Raji (cell line): ENCODE measurements around the gene PITPNM1.
A peak's percentile ranks its signal among the peaks of the same experiment; 100 is the strongest.

ENCODE experiments used
- POLR2A ChIP-seq: IDR thresholded peaks from 2 replicates; pipeline ENCODE4 v1.6.1; 2011; ENCODE audit warnings: low read depth, low read length, control low read depth; ENCODE audit not compliant: insufficient read depth

The PITPNM1 gene

GRCh38 chr11:67466962-67467771 lies 38.0 kb downstream of the PITPNM1 start:
- no peak for TF ChIP-seq POLR2A

DNA sequence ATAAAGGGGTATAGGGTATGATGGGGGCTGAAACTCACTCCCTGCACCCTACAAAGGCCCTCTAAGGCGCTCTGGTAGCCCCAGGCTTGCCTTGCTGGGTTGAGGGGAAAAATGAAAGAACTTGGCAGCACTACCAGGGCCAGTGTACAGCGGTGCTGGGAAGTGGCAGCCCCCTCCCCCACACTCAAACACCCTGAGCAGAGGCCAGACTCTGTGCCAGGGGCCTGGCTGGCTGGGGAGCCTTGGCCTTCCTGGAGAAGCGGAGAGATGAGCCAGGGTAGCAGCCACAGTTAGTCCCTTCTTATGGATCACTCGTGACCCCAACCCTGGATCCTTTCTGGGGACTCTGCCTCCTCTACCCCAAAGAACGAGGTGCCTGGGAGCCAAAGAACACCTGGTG lies 38.8 kb downstream of the PITPNM1 start:
- TF ChIP-seq POLR2A: peak; percentile 29; the same call in 1 of the 2 replicates

- 0 out of 2 replicates have a peak, but pooled peaks have one; percentile 14 for TF ChIP-seq POLR2A
Observed at GRCh38 chr11:67465530-67465929, 39.6 kb downstream of the PITPNM1 start.

GRCh38 chr11:67465189-67465510 lies 40.0 kb downstream of the PITPNM1 start:
- TF ChIP-seq POLR2A: no peak

GRCh38 chr11:67464411-67465188 lies 40.6 kb downstream of the PITPNM1 start:
- peak; percentile 79 for TF ChIP-seq POLR2A

DNA sequence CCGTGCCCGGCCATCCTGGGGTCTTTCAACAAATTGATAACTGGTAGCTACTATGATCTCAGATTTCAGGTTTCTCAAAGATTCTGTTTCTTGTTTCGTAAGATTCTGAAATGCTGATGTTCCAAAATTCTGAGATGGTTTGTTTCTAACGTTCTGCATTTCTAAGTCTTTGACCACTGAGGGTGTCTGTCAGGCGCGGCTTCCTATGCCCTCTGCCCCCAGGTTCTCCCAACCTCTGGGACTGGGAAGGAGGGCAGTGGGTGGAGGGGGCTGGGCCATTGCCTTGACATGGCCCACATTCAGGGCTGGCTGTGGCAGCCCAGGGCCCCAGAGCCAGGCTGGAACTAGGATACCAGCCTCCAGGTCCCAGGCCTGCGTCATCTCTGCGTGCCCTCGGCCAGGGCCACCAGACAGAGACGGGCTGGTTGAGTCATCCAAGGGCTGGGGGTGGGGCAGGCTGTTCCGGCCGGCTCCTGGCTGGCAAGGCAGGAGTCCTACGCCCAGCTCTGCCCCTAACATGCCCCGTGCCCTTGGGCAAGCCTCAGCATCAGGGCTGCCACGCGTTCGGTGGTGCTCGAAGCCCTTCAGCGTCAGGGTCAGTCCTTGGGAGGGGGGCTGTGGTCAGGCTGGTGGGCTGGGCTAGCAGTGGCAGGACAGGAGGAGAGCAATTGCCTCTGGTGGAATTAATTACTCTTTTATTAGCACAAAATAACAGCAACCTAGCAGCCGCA lies 41.3 kb downstream of the PITPNM1 start:
- no peak; the same call in 1 of the 2 replicates for TF ChIP-seq POLR2A

DNA sequence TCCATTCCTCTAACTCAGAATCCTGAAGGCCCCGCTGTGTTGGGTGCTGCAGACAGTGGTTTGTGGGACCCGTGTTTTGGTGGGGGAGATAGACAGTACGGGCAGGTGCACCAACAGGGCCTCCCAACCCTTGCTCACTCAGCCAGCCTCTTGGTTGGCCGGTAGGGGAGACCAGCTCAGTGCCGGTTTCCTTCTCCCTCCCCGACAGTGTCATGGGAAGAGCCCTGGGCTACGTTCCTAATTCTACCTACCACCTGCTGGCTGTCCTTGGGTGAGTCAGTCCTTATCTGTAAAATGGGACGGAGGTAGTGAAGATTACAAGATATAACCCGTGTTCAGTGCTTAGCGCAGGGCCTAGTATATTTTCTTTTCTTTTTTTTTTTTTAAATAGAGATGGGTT lies 42.0 kb downstream of the PITPNM1 start:
- TF ChIP-seq POLR2A: no peak

DNA sequence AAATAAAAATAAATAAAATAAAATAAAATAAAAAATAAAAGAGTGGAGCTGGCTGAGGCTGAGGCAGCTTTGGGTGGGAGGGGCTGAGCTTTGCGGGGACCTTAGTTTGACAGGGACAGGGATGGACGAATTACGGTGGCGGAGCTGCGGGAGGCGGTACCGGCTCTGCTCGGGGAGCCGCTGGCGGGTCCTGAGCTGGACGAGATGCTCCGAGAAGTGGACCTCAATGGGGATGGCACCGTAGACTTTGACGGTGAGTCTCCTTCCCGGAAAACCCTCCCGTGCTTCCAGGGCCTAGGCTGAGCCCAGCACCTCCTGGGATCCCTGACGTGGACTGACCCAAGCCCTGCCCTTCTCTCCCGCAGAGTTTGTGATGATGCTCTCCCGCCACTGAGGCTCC lies 46.9 kb downstream of the PITPNM1 start:
- no peak for TF ChIP-seq POLR2A

- TF ChIP-seq POLR2A: no peak
Observed at GRCh38 chr11:67457453-67457852, 47.7 kb downstream of the PITPNM1 start.

DNA sequence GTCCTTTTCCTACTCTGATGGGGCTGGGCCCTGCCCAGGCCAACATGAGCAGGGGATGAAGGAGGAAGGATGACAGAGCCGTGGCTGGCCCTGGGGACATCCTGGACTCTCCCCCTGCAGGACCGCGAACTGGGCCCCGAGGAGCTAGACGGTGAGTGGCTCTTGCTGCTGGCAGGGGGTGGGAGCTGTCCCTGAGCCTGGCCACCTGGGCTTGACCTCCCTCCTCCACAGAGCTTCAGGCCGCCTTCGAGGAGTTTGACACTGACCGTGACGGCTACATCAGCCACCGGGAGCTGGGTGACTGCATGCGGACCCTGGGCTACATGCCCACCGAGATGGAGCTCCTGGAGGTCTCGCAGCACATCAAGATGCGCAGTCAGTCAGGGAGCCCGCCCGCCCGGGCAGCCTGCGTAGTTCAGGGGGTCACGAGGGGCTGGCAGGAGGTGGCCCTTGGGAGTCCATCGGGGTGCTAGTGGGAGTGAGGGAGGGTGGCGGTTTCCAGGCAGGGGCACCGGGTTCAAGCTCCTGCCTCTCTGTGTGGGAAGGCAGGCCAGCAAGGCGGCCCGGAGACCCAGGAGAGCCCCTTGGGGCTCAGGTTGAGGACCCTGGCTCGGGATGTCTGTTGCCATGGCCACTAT lies 49.0 kb downstream of the PITPNM1 start:
- TF ChIP-seq POLR2A: no peak

- no peak for TF ChIP-seq POLR2A
Observed at GRCh38 chr11:67455054-67455453, 50.1 kb downstream of the PITPNM1 start, which contains the start of gene CABP4. TSS of gene CABP4 (plus strand) at chr11:67455354. CDS start at chr11:67455424, 70 bp downstream.

DNA sequence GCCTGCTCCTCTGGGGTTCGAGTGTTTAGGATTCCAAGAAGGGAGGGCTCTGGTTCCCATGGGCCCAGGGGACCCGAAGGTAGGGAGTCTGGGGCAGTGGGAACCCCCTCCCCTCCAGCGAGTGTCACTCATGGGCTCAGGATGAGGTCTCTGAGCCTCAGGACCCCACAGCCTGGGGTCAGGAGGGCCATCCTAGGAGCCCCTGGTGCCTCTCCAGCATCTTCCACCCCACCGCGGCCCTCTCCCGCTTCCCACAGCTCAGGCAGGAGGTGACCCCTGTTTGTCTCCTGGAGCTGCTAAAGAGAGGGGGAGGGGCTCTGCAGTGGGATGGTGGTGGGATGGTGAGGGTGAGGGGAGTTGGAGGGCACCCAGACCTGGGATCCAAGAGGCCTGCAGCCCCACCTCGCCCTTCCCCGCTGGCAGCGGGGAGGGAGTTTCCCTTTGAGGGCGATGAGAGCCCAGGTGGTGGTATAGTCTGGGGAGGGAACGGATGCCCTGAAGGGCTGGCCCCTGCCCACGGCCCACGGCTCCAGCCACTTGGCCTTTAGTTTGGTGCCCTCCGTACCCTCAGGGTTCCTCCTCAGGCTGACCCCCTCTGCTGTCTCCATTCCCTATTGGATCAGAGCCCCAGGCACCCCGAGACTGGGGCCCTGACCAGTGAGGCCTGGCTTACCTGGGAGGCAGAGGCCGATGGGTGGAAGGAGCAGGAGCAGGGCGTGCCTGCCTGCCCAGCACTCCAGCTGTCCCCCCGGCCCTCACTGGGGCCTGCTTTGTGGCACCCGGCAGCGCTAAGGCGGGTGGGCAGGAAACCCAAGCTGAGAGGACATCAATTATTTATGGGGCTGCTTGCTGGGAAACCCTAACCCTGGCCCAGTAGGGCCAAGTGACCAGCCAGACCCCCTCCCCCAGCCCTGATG lies 51.1 kb downstream of the PITPNM1 start:
- no peak for TF ChIP-seq POLR2A

DNA sequence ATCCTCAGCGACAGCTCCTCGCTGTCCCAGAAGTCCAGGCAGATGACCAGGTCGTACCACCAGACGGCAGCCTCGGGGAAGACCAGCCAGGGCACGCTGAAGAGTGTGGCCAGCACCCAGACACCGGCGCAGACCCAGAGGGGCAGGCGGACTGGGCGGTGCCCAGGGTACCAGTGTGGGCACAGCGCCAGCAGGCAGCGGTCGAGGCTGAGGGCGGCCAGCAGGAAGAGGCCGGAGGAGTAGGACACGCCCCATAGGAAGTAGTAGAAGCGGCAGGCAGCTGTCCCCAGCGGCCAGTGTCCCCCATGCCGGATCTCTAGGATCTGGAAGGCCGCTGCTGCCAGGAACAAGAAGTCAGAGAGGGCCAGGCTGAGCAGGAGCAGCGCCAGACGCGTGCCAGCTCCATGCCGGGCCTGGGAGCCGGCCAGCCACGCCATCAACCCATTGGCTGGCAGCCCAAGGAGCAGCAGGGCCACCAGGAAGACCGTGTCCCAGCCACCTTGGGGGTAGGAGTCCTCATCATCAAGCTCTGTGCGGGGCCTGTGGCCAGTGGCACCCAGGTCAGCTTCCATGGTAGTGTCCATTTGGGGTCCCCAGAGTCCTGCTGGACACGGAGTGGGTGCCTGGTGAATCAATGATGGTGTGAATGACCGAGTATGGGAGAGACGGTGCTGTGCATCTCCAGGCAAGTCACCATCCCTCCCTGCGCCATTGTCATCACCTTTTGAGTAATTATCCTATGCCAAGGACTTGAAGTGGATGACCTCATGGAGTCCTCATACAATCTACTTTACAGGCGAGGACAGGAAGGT lies 52.8 kb downstream of the PITPNM1 start, which contains the start of gene GPR152:
GPR152 (minus strand) TSS at position 589 of the 812 bp plus-strand sequence; CDS start at position 584, 5 bp downstream.
- no peak for TF ChIP-seq POLR2A
